22Rv1 (cell line): ENCODE data around the gene TRPV3.

Experiments used
- ZFX ChIP-seq: fragments of 450-650 bp; IDR thresholded peaks from 2 replicates; pipeline ENCODE4 v1.6.1; 2017; ENCODE audit warnings: antibody characterized with exemption, borderline replicate concordance
- TF ChIP-seq, protein P1 (sequence below): fragments of 450-650 bp; IDR thresholded peaks from 2 replicates; pipeline ENCODE4 v1.5.1; 2017; ENCODE audit warnings: mild to moderate bottlenecking

- TF ChIP-seq, protein P1, sequence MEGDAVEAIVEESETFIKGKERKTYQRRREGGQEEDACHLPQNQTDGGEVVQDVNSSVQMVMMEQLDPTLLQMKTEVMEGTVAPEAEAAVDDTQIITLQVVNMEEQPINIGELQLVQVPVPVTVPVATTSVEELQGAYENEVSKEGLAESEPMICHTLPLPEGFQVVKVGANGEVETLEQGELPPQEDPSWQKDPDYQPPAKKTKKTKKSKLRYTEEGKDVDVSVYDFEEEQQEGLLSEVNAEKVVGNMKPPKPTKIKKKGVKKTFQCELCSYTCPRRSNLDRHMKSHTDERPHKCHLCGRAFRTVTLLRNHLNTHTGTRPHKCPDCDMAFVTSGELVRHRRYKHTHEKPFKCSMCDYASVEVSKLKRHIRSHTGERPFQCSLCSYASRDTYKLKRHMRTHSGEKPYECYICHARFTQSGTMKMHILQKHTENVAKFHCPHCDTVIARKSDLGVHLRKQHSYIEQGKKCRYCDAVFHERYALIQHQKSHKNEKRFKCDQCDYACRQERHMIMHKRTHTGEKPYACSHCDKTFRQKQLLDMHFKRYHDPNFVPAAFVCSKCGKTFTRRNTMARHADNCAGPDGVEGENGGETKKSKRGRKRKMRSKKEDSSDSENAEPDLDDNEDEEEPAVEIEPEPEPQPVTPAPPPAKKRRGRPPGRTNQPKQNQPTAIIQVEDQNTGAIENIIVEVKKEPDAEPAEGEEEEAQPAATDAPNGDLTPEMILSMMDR = no peak
- no peak for TF ChIP-seq ZFX
These were observed 85.5 kb downstream of the TRPV3 start for GRCh38 chr17:3472137-3472536.
